KMS-11 (cell line): ENCODE results near the gene ZBTB34.

ENCODE experiments used
- H2AFZ ChIP-seq: fragments of 200-600 bp; sonication (generic); 2 replicates; pipeline ENCODE4 v1.6.1; 2016; ENCODE audit warnings: antibody characterized with exemption, mixed run types, low read depth
- H3K27ac ChIP-seq: fragments of 200-600 bp; sonication (generic); 2 replicates; pipeline ENCODE4 v1.6.1; 2016; ENCODE audit warnings: mild to moderate bottlenecking, mixed run types
- H3K27me3 ChIP-seq: fragments of 200-600 bp; sonication (generic); 2 replicates; pipeline ENCODE4 v1.6.1; 2017; ENCODE audit warnings: mild to moderate bottlenecking, low read depth, mixed run types, moderate library complexity; ENCODE audit not compliant: insufficient read depth
- H3K36me3 ChIP-seq: fragments of 200-600 bp; sonication (generic); 2 replicates; pipeline ENCODE4 v1.6.1; 2017; ENCODE audit warnings: mild to moderate bottlenecking, mixed run types; ENCODE audit not compliant: insufficient read depth
- H3K4me1 ChIP-seq: fragments of 200-600 bp; sonication (generic); 2 replicates; pipeline ENCODE4 v1.6.1; 2016; ENCODE audit warnings: mild to moderate bottlenecking, low read depth, mixed run types; ENCODE audit not compliant: poor library complexity, severe bottlenecking
- H3K4me2 ChIP-seq: fragments of 200-600 bp; sonication (generic); 2 replicates; pipeline ENCODE4 v1.7.0; 2016; ENCODE audit warnings: mild to moderate bottlenecking, mixed run types
- H3K4me3 ChIP-seq: fragments of 200-600 bp; sonication (generic); IDR thresholded peaks from 2 replicates; pipeline ENCODE4 v1.6.1; 2017; ENCODE audit warnings: low read depth, low read length, mixed read lengths; ENCODE audit not compliant: insufficient read depth
- H3K79me2 ChIP-seq: fragments of 200-600 bp; sonication (generic); 2 replicates; pipeline ENCODE4 v1.6.1; 2016; ENCODE audit warnings: low read depth, mixed run types; ENCODE audit not compliant: insufficient read depth
- H3K9ac ChIP-seq: fragments of 200-600 bp; sonication (generic); 2 replicates; pipeline ENCODE4 v1.6.1; 2016; ENCODE audit warnings: mild to moderate bottlenecking, mixed run types
- H4K20me1 ChIP-seq: fragments of 200-600 bp; sonication (generic); 2 replicates; pipeline ENCODE4 v1.6.1; 2016; ENCODE audit warnings: mild to moderate bottlenecking, mixed run types; ENCODE audit not compliant: insufficient read depth
- CTCF ChIP-seq: fragments of 200-600 bp; sonication (generic); conservative IDR thresholded peaks from 2 replicates; pipeline ENCODE4 v1.6.1; 2017; ENCODE audit warnings: low read depth, mild to moderate bottlenecking, antibody characterized with exemption, low read length, moderate library complexity, mixed read lengths

Gene ZBTB34

GRCh38 chr9:126891676-126892075, 31.2 kb downstream of the ZBTB34 start:
- Histone ChIP-seq H4K20me1 (no peaks in the 10 kb centered on the region), H3K27me3 (no peaks in the 10 kb centered on the region), H3K4me2 (no peak overlapping the region)

GRCh38 chr9:126893079-126893478, 32.6 kb downstream of the ZBTB34 start:
- no peaks in the 10 kb centered on the region for H3K36me3 ChIP-seq
- TF ChIP-seq CTCF: no peak
- no peaks in the 10 kb centered on the region for H3K79me2 ChIP-seq
- no peak overlapping the region for H3K4me2 ChIP-seq
- H3K9ac ChIP-seq: no peak overlapping the region
- H3K27me3 ChIP-seq: no peaks in the 10 kb centered on the region
- no peak overlapping the region for H3K27ac ChIP-seq
- no peaks in the 10 kb centered on the region for H4K20me1 ChIP-seq
- H3K4me3 ChIP-seq: no peak overlapping the region
- no peaks in the 10 kb centered on the region for H3K4me1 ChIP-seq
- H2AFZ ChIP-seq: no peak overlapping the region

More at GRCh38 chr9:126891676-126892075, 31.2 kb downstream of the ZBTB34 start:
- no peak overlapping the region for H3K9ac ChIP-seq
- H3K36me3 ChIP-seq: no peaks in the 10 kb centered on the region
- no peak overlapping the region for H2AFZ ChIP-seq
- H3K79me2 ChIP-seq: no peaks in the 10 kb centered on the region
- H3K4me3 ChIP-seq: no peak overlapping the region
- TF ChIP-seq CTCF: no peak
- H3K27ac ChIP-seq: no peak overlapping the region
- H3K4me1 ChIP-seq: no peaks in the 10 kb centered on the region

GRCh38 chr9:126894052-126894603, 33.7 kb downstream of the ZBTB34 start:
- Histone ChIP-seq H3K4me3 (no peak overlapping the region), H4K20me1 (no peaks in the 10 kb centered on the region), H3K27ac (no peak overlapping the region), H3K9ac (no peak overlapping the region), H3K4me1 (no peaks in the 10 kb centered on the region), H3K36me3 (no peaks in the 10 kb centered on the region), H3K4me2 (no peak overlapping the region), H3K79me2 (no peaks in the 10 kb centered on the region), H2AFZ (no peak overlapping the region), H3K27me3 (no peaks in the 10 kb centered on the region)
- no peak for TF ChIP-seq CTCF

DNA sequence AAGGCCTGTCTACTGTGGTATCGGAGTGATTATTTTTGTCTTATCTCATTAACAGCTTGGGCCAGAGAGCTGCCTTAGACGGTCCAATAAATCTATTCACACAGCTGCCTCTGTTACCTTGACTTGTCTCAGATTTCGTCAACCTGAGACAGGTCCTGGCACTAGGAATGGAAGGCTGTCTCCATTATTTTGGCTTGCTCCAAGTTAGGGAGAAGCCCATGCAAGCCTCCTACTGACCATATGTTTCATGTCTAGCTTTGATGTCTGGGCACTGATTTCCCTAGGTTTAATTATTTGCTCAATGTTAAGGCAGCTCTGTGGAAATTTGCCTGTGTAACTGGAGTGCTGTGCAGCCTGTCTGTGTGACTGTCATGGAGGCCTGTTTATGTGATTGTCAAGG, 41.8 kb downstream of the ZBTB34 start:
- H3K27ac ChIP-seq: no peak overlapping the region
- no peak for TF ChIP-seq CTCF

More for the DNA sequence above, 41.8 kb downstream of the ZBTB34 start:
- Histone ChIP-seq H3K4me1 (no peaks in the 10 kb centered on the region), H3K36me3 (no peaks in the 10 kb centered on the region), H3K27me3 (no peaks in the 10 kb centered on the region), H3K4me2 (no peak overlapping the region), H3K9ac (no peak overlapping the region), H3K79me2 (no peaks in the 10 kb centered on the region), H4K20me1 (no peaks in the 10 kb centered on the region), H2AFZ (no peak overlapping the region), H3K4me3 (no peak overlapping the region)
